GM19463 (cell line): ENCODE data around the gene DHRS1.
"Not testable (repeated sequence)": the region's sequence is repeated elsewhere in the genome, so short reads cannot be mapped to it uniquely, and the experiment has no call there.

Source experiments
- ATAC-seq: cut with Tn5 transposase; IDR thresholded peaks from one replicate; pipeline ENCODE4 v1.9.1; 2021; ENCODE audit warnings: mild to moderate bottlenecking, moderate library complexity; ENCODE audit not compliant: unreplicated experiment

DHRS1 gene

GRCh38 chr14:24252289-24253124, 47.1 kb downstream of the DHRS1 start:
- no peak for ATAC-seq

DNA sequence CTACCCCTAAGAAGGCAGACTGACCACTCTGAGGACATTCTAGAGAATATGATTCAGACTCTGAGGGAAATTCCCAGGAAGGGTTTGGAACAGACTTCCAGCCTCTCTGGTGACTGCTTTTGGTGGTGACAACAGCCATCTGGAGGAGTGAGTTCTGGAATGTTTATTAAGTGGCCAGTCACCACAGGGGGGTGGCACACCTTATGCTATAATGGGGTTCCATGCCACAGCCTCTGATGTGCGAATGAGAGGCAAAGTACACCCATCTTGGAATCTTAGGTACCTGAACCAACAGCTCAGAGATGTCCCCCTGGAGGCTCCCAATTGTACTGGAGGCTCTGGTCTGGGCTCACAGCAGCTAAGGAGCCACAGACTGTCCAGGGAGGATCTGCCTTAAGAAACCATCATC, 47.7 kb downstream of the DHRS1 start:
- no peak for ATAC-seq

GRCh38 chr14:24250354-24250753, 49.2 kb downstream of the DHRS1 start:
- no peak for ATAC-seq

- no peak for ATAC-seq
These were observed 50.2 kb downstream of the DHRS1 start for GRCh38 chr14:24249230-24250021.

GRCh38 chr14:24247422-24247821, 52.2 kb downstream of the DHRS1 start:
- ATAC-seq = no peak

GRCh38 chr14:24246765-24247212, 52.8 kb downstream of the DHRS1 start:
- no peak for ATAC-seq

DNA sequence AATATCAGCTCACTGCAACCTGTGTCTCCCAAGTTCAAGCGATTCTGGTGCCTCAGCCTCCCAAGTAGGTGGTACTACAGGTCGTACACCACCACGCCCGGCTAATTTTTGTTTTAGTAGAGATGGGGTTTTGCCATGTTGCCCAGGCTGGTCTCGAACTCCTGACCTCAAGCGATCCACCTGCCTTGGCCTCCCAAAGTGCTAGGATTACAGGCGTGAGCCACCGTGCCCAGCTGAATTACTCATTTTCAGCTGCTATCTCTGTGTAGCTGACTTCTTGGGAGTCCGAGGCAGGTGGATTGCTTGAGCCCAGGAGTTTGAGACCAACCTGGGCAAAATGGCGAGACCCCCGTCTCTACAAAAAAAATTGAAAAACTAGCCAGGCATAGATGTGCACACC, 54.2 kb downstream of the DHRS1 start:
- not testable (repeated sequence) for ATAC-seq

DNA sequence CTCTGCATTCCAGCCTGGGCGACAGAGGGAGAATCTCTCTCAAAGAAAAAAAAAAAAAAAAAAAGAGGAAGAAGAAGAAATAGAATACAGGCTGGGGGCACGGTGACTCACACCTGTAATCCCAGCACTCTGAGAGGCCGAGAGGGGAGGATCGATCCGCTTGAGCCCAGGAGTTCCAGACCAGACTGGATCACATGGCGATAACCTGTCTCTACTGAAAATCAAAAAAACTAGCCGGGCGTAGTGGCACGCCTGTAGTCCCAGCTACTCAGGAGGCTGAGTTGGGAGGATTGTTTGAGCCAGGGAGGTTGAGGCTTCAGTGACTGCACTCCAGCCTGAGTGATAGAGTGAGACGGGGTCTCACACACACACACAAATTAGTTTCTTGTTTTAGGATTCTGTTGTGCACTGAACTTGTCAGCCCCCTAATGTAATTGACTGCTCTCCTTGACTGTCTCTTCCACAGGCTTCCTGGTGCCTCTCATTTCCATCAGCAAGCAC, 56.2 kb downstream of the DHRS1 start:
- ATAC-seq = no peak

- peak; percentile 76 for ATAC-seq
These were observed 57.6 kb downstream of the DHRS1 start for GRCh38 chr14:24241829-24242443.
